ENCODE results near the gene ITGAD.

- TF ChIP-seq, protein P1, sequence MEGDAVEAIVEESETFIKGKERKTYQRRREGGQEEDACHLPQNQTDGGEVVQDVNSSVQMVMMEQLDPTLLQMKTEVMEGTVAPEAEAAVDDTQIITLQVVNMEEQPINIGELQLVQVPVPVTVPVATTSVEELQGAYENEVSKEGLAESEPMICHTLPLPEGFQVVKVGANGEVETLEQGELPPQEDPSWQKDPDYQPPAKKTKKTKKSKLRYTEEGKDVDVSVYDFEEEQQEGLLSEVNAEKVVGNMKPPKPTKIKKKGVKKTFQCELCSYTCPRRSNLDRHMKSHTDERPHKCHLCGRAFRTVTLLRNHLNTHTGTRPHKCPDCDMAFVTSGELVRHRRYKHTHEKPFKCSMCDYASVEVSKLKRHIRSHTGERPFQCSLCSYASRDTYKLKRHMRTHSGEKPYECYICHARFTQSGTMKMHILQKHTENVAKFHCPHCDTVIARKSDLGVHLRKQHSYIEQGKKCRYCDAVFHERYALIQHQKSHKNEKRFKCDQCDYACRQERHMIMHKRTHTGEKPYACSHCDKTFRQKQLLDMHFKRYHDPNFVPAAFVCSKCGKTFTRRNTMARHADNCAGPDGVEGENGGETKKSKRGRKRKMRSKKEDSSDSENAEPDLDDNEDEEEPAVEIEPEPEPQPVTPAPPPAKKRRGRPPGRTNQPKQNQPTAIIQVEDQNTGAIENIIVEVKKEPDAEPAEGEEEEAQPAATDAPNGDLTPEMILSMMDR (conservative IDR thresholded peaks at IDR 0.05; ENCODE audit: low read depth, low read length): no peak
- TF ChIP-seq RCOR1 (IDR thresholded peaks at IDR 0.05; ENCODE audit: insufficient replicate concordance, low read length): no peak
- TF ChIP-seq POLR2A (IDR thresholded peaks at IDR 0.05; ENCODE audit: low read depth, low read length): no peak
- no peak for TF ChIP-seq SMC3 (IDR thresholded peaks at IDR 0.05; ENCODE audit: low read depth, low read length)
- no peak for TF ChIP-seq BHLHE40 (IDR thresholded peaks at IDR 0.05; ENCODE audit: low read depth, low read length)
- no peak for TF ChIP-seq MAZ (IDR thresholded peaks at IDR 0.05; ENCODE audit: borderline replicate concordance, low read depth, low read length)
- TF ChIP-seq CEBPB (IDR thresholded peaks at IDR 0.05; ENCODE audit: low read depth, low read length): no peak
- TF ChIP-seq CHD1 (IDR thresholded peaks at IDR 0.05; ENCODE audit: low read depth, low read length): no peak
- no peak for TF ChIP-seq NFE2L2 (IDR thresholded peaks at IDR 0.05; ENCODE audit: low read depth, low read length)
- no peak for TF ChIP-seq MXI1 (IDR thresholded peaks at IDR 0.05; ENCODE audit: borderline replicate concordance, low read depth, low read length)
- TF ChIP-seq, protein P2, sequence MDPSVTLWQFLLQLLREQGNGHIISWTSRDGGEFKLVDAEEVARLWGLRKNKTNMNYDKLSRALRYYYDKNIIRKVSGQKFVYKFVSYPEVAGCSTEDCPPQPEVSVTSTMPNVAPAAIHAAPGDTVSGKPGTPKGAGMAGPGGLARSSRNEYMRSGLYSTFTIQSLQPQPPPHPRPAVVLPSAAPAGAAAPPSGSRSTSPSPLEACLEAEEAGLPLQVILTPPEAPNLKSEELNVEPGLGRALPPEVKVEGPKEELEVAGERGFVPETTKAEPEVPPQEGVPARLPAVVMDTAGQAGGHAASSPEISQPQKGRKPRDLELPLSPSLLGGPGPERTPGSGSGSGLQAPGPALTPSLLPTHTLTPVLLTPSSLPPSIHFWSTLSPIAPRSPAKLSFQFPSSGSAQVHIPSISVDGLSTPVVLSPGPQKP (IDR thresholded peaks at IDR 0.05; ENCODE audit: borderline replicate concordance, low read depth, low read length): no peak
- TF ChIP-seq RAD21 (IDR thresholded peaks at IDR 0.05; ENCODE audit: low read length): no peak
Measured at GRCh38 chr16:31435341-31436220, 42.4 kb downstream of the ITGAD start.
